ENCODE results near the gene WASF3.

DNA sequence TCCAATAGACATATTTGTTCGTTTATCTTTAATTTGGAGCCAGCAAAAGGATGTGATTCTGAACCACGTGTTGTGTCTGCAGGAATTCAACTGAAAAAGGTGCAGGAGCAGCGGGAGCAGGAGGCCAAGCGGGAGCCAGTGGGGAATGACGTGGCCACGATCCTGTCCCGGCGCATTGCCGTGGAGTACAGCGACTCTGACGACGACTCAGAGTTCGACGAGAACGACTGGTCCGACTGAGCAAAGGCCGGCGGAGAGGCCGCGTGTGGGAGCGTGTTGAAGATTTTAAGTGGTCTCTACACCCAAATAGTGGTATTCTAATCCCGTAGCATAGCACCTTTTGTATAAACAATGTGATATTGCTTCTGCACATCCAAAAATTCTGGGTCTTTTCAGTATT lies 128.1 kb downstream of the WASF3 start:
- TF ChIP-seq, protein P1, sequence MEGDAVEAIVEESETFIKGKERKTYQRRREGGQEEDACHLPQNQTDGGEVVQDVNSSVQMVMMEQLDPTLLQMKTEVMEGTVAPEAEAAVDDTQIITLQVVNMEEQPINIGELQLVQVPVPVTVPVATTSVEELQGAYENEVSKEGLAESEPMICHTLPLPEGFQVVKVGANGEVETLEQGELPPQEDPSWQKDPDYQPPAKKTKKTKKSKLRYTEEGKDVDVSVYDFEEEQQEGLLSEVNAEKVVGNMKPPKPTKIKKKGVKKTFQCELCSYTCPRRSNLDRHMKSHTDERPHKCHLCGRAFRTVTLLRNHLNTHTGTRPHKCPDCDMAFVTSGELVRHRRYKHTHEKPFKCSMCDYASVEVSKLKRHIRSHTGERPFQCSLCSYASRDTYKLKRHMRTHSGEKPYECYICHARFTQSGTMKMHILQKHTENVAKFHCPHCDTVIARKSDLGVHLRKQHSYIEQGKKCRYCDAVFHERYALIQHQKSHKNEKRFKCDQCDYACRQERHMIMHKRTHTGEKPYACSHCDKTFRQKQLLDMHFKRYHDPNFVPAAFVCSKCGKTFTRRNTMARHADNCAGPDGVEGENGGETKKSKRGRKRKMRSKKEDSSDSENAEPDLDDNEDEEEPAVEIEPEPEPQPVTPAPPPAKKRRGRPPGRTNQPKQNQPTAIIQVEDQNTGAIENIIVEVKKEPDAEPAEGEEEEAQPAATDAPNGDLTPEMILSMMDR (IDR thresholded peaks at IDR 0.05 in 2 of 3, conservative IDR thresholded peaks at IDR 0.05 in 1 of 3; ENCODE audit: borderline replicate concordance in 1 of 3, insufficient read depth in 1 of 3, low read depth in 2 of 3, low read length in 2 of 3), result no peak
- TF ChIP-seq POLR2A (IDR thresholded peaks at IDR 0.05; ENCODE audit: borderline replicate concordance, extremely low read depth, insufficient read depth, insufficient read length), result no peak
- TF ChIP-seq EZH2 (IDR thresholded peaks at IDR 0.05), result no peak
- TF ChIP-seq, protein P2, sequence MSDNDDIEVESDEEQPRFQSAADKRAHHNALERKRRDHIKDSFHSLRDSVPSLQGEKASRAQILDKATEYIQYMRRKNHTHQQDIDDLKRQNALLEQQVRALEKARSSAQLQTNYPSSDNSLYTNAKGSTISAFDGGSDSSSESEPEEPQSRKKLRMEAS (IDR thresholded peaks at IDR 0.05), result no peak
